Endothelial cell of umbilical vein (primary cell): ENCODE results near the gene SUSD6. TPM values are rescaled to one million over a fixed set of nuclear protein-coding genes. Genes with fewer than 3 reads are reported as not detected.

Source experiments
- BruUV-seq: library from RNA; stranded (reverse); fragments of 400-500 nt; replicated peaks from 2 replicates; lab custom pipeline; 2021; lab: Mats Ljungman, UMichigan
- CTCF ChIA-PET: fragments of 300-600, 350-600 bp; sonication (Branson Sonifier 250); formaldehyde crosslinking; loops from one replicate; lab custom pipeline; 2021; ENCODE audit warnings: antibody characterized with exemption, inconsistent platforms; lab: Charles Lee
- POLR2A ChIA-PET: fragments of 300-600, 350-600 bp; sonication (Branson Sonifier 250); formaldehyde crosslinking; loops from one replicate; lab custom pipeline; 2021; ENCODE audit warnings: antibody characterized with exemption, inconsistent platforms; lab: Charles Lee
- DNase-seq: peaks from one replicate; pipeline ENCODE4 v3.0.0-alpha.2; 2011; ENCODE audit warnings: low read depth, low spot score
- FAIRE-seq: peaks from 2 replicates; lab custom pipeline; 2011; peaks lifted over from hg19 to GRCh38; lab: Jason Lieb, UNC
- H2AFZ ChIP-seq: 2 replicates; pipeline ENCODE4 v1.6.0; 2012; ENCODE audit warnings: low read depth, low read length, control low read depth, inconsistent platforms
- H3K27ac ChIP-seq: 2 replicates; pipeline ENCODE4 v1.5.1; 2011; ENCODE audit warnings: low read depth, mild to moderate bottlenecking, control low read depth, low read length, moderate library complexity; ENCODE audit not compliant: insufficient read depth
- H3K27me3 ChIP-seq, 2 experiments: 2 replicates each; pipeline versions ENCODE4 v1.6.0 to v1.6.1; 2011; ENCODE audit warnings: low read length in 2 of 2, mixed read lengths in 1 of 2; ENCODE audit not compliant: control insufficient read depth in 2 of 2, insufficient read depth in 2 of 2
- H3K36me3 ChIP-seq, 2 experiments: 2 replicates in 1 of 2; 3 replicates in 1 of 2; pipeline ENCODE4 v1.5.1; 2011; ENCODE audit warnings: low read length in 2 of 2, mild to moderate bottlenecking in 1 of 2, moderate library complexity in 1 of 2; ENCODE audit not compliant: control insufficient read depth in 2 of 2, insufficient read depth in 2 of 2; ENCODE audit errors: extremely low read depth in 1 of 2
- H3K4me1 ChIP-seq: 3 replicates; pipeline ENCODE4 v1.5.1; 2011; ENCODE audit warnings: mild to moderate bottlenecking, low read length; ENCODE audit not compliant: control insufficient read depth, insufficient read depth; ENCODE audit errors: extremely low read depth
- H3K4me2 ChIP-seq: 2 replicates; pipeline ENCODE4 v1.6.1; 2011; ENCODE audit warnings: low read length, control low read depth, mixed read lengths; ENCODE audit not compliant: insufficient read depth
- H3K4me3 ChIP-seq, 3 experiments: fragments of 200-600 bp in 1 of 3; sonication (generic), shearing (Covaris generic) in 1 of 3; replicated peaks in 1 of 3; 2 replicates each; pipeline ENCODE4 v1.5.1; 2011 to 2016; ENCODE audit warnings: control low read depth in 3 of 3, low read length in 3 of 3, mild to moderate bottlenecking in 2 of 3, inconsistent platforms in 1 of 3, low read depth in 1 of 3, moderate library complexity in 1 of 3; ENCODE audit not compliant: insufficient read depth in 1 of 3
- H3K79me2 ChIP-seq: 2 replicates; pipeline ENCODE4 v1.6.0; 2012; ENCODE audit warnings: low read length, inconsistent platforms; ENCODE audit not compliant: control insufficient read depth, insufficient read depth
- H3K9ac ChIP-seq: replicated peaks from 2 replicates; pipeline ENCODE3; 2011; ENCODE audit warnings: low read length, control low read depth; ENCODE audit not compliant: insufficient read depth; ENCODE audit errors: extremely low read depth
- H3K9me1 ChIP-seq: replicated peaks from 3 replicates; pipeline ENCODE4 v1.6.0; 2011; ENCODE audit warnings: mild to moderate bottlenecking, low read length; ENCODE audit not compliant: control insufficient read depth, insufficient read depth; ENCODE audit errors: extremely low read depth
- H3K9me3 ChIP-seq: replicated peaks from 2 replicates; pipeline ENCODE4 v1.5.1; 2012; ENCODE audit warnings: low read length, inconsistent platforms; ENCODE audit not compliant: control insufficient read depth, insufficient read depth
- H4K20me1 ChIP-seq: replicated peaks from 2 replicates; pipeline ENCODE3; 2011; ENCODE audit warnings: mild to moderate bottlenecking, low read length; ENCODE audit not compliant: control insufficient read depth, insufficient read depth; ENCODE audit errors: extremely low read depth
- EZH2 ChIP-seq: IDR thresholded peaks from 2 replicates; pipeline ENCODE4 v1.6.1; 2012; ENCODE audit warnings: borderline replicate concordance, low read depth, mild to moderate bottlenecking, moderate library complexity, low read length, inconsistent platforms; ENCODE audit not compliant: severe bottlenecking
- FOS ChIP-seq: IDR thresholded peaks from 2 replicates; pipeline ENCODE4 v1.6.1; 2011; ENCODE audit warnings: mild to moderate bottlenecking, low read length, moderate library complexity, borderline replicate concordance; ENCODE audit not compliant: insufficient read depth
- GATA2 ChIP-seq: IDR thresholded peaks from 2 replicates; pipeline ENCODE4 v1.7.0; 2011; ENCODE audit warnings: low read depth, mild to moderate bottlenecking, moderate library complexity, mixed read lengths, low read length; ENCODE audit not compliant: insufficient read length, insufficient read depth
- JUN ChIP-seq: IDR thresholded peaks from 2 replicates; pipeline ENCODE4 v1.6.1; 2011; ENCODE audit warnings: borderline replicate concordance, low read depth; ENCODE audit not compliant: insufficient read length, insufficient read depth
- MYC ChIP-seq: IDR thresholded peaks from one replicate; pipeline ENCODE4 v1.6.1; 2011; ENCODE audit warnings: mild to moderate bottlenecking, low read depth, low read length
- POLR2A ChIP-seq: IDR thresholded peaks from 2 replicates; pipeline ENCODE4 v1.6.1; 2012; ENCODE audit warnings: low read depth, mild to moderate bottlenecking, control low read depth, low read length
- POLR2AphosphoS5 ChIP-seq: IDR thresholded peaks from 2 replicates; pipeline ENCODE4 v1.6.1; 2012; ENCODE audit warnings: low read depth, mild to moderate bottlenecking, control low read depth, low read length, moderate library complexity; ENCODE audit not compliant: insufficient read depth
- dilution Hi-C: fragments of 300-500 bp; cut with MboI; formaldehyde crosslinking; loops from one replicate; pipeline ENCODE4 v1.15.0; 2019; ENCODE audit warnings: low sequenced_read_pairs; ENCODE audit not compliant: extremely low pct_ligation_motif_present
- intact Hi-C: fragments of 100-400 bp; cut with micrococcal nuclease; formaldehyde crosslinking; loops from one replicate; pipeline ENCODE4 v1.10.0; 2022
- polyA plus RNA-seq, 4 experiments: library from polyadenylated mRNA; depleted of rRNA in 3 of 4; stranded (reverse) in 3 of 4; unstranded in 1 of 4; fragments of >200 nt; gene quantifications; 2 replicates each; pipeline versions ENCODE4 v1.2.1 to v1.2.3, GENCODE V29; 2011 to 2012; ENCODE audit warnings: missing spikeins in 1 of 4
- total RNA-seq: library from RNA; stranded (reverse); gene quantifications from 2 replicates; pipeline ENCODE4 v1.2.3, GENCODE V29; 2021
- TF ChIP-seq, protein P1 (sequence below): IDR thresholded peaks from 2 replicates; pipeline ENCODE4 v1.6.1; 2011; ENCODE audit not compliant: insufficient read depth, insufficient read length
- TF ChIP-seq, protein P2 (sequence below), 2 donors: IDR thresholded peaks; 1 replicate in 1 of 2; 2 replicates in 1 of 2; pipeline ENCODE4 v1.5.1; 2011; ENCODE audit warnings: low read length in 2 of 2, mild to moderate bottlenecking in 2 of 2, moderate library complexity in 2 of 2, control low read depth in 1 of 2, inconsistent platforms in 1 of 2, low read depth in 1 of 2; ENCODE audit not compliant: insufficient read depth in 1 of 2; ENCODE audit errors: extremely low read depth in 1 of 2

The SUSD6 gene
- total and polyA plus RNA-seq, 2 donors (not counting 3 experiments of a cell fraction or from before 2014, with no cell fraction given): 13.4 to 19.5 TPM

DNA sequence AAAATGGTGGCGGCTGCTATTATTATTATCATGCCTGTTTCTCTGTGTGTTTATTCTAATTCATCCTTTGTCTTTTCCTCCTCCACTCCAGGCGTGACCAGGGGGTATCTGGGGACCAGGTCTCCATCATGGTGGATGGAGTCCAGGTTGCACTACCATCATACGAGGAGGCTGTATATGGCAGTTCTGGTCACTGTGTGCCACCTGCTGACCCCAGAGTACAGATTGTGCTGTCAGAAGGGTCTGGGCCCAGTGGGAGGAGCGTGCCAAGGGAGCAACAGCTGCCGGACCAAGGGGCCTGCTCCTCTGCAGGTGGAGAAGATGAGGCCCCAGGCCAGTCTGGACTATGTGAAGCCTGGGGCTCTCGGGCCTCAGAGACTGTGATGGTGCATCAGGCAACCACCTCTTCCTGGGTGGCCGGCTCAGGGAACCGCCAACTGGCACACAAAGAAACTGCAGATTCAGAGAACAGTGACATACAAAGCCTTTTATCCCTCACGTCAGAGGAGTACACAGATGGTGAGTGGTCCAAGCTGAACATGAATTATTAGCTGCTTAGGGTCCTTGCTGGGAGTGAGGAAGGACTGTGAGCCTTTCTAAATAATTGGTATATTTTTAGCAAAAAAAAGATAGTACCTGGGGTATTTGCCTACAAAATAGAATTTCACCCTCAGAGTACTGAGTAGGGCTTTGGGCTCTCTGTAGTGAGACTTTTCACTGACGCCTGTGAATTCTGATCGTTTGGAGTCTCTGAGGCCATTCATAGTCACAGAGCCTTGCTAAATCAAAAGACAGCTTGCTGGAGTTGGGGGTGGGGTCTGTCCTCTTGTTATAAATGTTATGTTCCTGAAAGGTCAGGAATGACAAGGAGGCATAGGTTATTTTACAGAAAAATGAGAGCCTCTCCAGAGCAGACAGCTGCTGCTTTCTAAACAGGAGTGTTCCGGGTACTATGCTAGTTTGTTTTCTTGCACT is 97.5 kb downstream of the SUSD6 start:
- ChIA-PET POLR2A (no interaction called here), CTCF (interaction anchor here (0.8 kb wide), 1 partner anchor 105 kb away, joined by 3 read pairs; no protein-coding TSS in a partner anchor)
- no TSS peak for BruUV-seq
- FAIRE-seq (no peak), DNase-seq (no peak)
- H3K79me2 ChIP-seq: no peaks in the 10 kb centered on the region
- peaks cover 7 to 17% of the 10 kb centered on the region in 2 experiments for H3K36me3 ChIP-seq
- H3K27ac ChIP-seq: no peak overlapping the region
- no peak overlapping the region for H3K9ac ChIP-seq
- intact Hi-C loops: loop anchor here (5.0 kb wide), 1 partner anchor 37 kb away; no protein-coding TSS in a partner anchor
- peaks cover 22% of the 10 kb centered on the region for H3K4me1 ChIP-seq
- dilution Hi-C loops: no loop called here
- H2AFZ ChIP-seq: no peak overlapping the region
- no peaks in the 10 kb centered on the region for H4K20me1 ChIP-seq
- no peaks in the 10 kb centered on the region for H3K9me1 ChIP-seq
- no peaks in the 10 kb centered on the region for H3K27me3 ChIP-seq
- H3K9me3 ChIP-seq: no peaks in the 10 kb centered on the region
- H3K4me3 ChIP-seq: no peak overlapping the region
- no peak overlapping the region for H3K4me2 ChIP-seq
- TF ChIP-seq, protein P1, sequence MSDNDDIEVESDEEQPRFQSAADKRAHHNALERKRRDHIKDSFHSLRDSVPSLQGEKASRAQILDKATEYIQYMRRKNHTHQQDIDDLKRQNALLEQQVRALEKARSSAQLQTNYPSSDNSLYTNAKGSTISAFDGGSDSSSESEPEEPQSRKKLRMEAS: no peak
- no peak for TF ChIP-seq JUN
- TF ChIP-seq, protein P2, sequence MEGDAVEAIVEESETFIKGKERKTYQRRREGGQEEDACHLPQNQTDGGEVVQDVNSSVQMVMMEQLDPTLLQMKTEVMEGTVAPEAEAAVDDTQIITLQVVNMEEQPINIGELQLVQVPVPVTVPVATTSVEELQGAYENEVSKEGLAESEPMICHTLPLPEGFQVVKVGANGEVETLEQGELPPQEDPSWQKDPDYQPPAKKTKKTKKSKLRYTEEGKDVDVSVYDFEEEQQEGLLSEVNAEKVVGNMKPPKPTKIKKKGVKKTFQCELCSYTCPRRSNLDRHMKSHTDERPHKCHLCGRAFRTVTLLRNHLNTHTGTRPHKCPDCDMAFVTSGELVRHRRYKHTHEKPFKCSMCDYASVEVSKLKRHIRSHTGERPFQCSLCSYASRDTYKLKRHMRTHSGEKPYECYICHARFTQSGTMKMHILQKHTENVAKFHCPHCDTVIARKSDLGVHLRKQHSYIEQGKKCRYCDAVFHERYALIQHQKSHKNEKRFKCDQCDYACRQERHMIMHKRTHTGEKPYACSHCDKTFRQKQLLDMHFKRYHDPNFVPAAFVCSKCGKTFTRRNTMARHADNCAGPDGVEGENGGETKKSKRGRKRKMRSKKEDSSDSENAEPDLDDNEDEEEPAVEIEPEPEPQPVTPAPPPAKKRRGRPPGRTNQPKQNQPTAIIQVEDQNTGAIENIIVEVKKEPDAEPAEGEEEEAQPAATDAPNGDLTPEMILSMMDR (IDR thresholded peaks at IDR 0.05; ENCODE audit: extremely low read depth in 1 of 2, insufficient read depth in 1 of 2, low read depth in 1 of 2, low read length in 2 of 2): no peak
- no peak for TF ChIP-seq EZH2
- no peak for TF ChIP-seq GATA2
- TF ChIP-seq POLR2AphosphoS5: no peak
- TF ChIP-seq POLR2A: no peak
- no peak for TF ChIP-seq FOS
- TF ChIP-seq MYC: no peak
